ENCODE results near the gene SPTBN4.

DNA sequence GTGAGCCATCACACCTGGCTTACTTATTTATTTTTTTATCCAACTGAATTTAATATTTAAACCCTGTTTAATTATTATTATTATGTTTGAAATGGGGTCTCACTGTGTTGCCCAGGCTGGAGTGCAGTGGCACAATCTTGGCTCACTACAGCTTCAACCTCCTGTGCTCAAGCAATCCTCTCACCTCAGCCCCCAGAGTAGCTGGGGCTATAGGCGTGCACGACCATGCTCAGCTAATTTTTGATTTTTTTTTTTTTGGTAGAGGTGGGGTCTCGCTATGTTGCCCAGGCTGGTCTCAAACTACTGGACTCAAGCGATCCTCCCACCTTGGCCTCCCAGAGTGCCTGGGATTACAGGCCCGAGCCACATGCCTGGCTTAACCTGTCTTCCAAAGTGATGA, 32.5 kb downstream of the SPTBN4 start:
- TF ChIP-seq POLR2A (IDR thresholded peaks at IDR 0.05) = no peak
- TF ChIP-seq, protein P1, sequence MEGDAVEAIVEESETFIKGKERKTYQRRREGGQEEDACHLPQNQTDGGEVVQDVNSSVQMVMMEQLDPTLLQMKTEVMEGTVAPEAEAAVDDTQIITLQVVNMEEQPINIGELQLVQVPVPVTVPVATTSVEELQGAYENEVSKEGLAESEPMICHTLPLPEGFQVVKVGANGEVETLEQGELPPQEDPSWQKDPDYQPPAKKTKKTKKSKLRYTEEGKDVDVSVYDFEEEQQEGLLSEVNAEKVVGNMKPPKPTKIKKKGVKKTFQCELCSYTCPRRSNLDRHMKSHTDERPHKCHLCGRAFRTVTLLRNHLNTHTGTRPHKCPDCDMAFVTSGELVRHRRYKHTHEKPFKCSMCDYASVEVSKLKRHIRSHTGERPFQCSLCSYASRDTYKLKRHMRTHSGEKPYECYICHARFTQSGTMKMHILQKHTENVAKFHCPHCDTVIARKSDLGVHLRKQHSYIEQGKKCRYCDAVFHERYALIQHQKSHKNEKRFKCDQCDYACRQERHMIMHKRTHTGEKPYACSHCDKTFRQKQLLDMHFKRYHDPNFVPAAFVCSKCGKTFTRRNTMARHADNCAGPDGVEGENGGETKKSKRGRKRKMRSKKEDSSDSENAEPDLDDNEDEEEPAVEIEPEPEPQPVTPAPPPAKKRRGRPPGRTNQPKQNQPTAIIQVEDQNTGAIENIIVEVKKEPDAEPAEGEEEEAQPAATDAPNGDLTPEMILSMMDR (IDR thresholded peaks at IDR 0.05) = no peak

All from gastroesophageal sphincter (tissue), 3 donors.